Epithelial cell of esophagus (primary cell): ENCODE data around the gene CHMP6.

ENCODE experiments used
- DNase-seq: peaks from one replicate; pipeline ENCODE4 v3.0.0; 2010; ENCODE audit warnings: low read depth
- H3K4me3 ChIP-seq: 2 replicates; pipeline ENCODE4 v1.5.1; 2011; ENCODE audit warnings: mild to moderate bottlenecking, low read length, control low read depth
- TF ChIP-seq, protein P1 (sequence below): IDR thresholded peaks from 2 replicates; pipeline ENCODE4 v1.5.1; 2011; ENCODE audit warnings: low read depth, mild to moderate bottlenecking, low read length, control low read depth, inconsistent platforms; ENCODE audit not compliant: insufficient read depth; ENCODE audit errors: missing control alignments

CHMP6 gene

GRCh38 chr17:80951121-80952090, 40.2 kb upstream of the CHMP6 start:
- TF ChIP-seq, protein P1, sequence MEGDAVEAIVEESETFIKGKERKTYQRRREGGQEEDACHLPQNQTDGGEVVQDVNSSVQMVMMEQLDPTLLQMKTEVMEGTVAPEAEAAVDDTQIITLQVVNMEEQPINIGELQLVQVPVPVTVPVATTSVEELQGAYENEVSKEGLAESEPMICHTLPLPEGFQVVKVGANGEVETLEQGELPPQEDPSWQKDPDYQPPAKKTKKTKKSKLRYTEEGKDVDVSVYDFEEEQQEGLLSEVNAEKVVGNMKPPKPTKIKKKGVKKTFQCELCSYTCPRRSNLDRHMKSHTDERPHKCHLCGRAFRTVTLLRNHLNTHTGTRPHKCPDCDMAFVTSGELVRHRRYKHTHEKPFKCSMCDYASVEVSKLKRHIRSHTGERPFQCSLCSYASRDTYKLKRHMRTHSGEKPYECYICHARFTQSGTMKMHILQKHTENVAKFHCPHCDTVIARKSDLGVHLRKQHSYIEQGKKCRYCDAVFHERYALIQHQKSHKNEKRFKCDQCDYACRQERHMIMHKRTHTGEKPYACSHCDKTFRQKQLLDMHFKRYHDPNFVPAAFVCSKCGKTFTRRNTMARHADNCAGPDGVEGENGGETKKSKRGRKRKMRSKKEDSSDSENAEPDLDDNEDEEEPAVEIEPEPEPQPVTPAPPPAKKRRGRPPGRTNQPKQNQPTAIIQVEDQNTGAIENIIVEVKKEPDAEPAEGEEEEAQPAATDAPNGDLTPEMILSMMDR, result no peak

GRCh38 chr17:80952291-80952690, 39.4 kb upstream of the CHMP6 start:
- H3K4me3 ChIP-seq, result no peak overlapping the region
- no peak for DNase-seq
- TF ChIP-seq, protein P1, result no peak

More at GRCh38 chr17:80951121-80952090, 40.2 kb upstream of the CHMP6 start:
- DNase-seq, result no peak
- no peak overlapping the region for H3K4me3 ChIP-seq

DNA sequence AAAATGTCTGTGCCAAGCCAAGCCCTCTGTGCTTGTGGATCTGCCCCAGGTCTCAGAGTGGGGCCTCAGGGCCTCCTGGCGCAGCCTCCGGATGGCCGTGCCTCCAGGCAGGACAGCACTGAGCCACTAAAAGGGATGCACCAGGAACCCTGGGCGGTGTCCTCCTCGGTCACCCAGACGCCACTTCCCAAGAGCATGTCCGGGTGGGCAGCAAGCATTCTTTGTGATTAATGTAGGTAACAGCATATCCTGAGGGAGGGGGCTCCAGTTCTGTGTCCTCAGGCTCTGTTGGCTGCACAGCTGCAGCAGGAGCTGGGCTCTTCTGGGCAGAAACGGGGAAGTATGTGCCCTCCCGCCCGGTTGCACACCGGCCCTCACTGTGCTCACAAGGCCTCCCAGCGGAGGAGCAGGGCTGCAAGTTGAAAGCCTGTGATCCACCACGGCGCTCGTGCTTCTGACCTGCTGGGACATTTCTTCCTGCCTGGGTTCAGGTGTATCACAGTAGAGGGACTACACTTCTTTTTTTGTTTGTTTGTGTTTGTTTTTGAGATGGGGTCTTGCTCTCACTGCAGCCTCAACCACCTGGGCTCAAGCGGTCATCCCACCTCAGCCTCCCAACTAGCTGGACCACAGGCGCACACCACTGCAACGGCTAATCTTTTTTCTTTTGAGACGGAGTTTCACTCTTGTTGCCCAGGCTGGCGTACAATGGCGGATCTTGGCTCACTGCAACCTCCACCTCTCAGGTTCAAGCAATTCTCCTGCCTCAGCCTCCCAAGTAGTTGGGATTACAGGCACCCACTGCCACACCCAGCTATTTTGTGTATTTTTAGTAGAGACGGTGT, 37.9 kb upstream of the CHMP6 start:
- DNase-seq, result no peak
- no peak overlapping the region for H3K4me3 ChIP-seq
- TF ChIP-seq, protein P1, result no peak

DNA sequence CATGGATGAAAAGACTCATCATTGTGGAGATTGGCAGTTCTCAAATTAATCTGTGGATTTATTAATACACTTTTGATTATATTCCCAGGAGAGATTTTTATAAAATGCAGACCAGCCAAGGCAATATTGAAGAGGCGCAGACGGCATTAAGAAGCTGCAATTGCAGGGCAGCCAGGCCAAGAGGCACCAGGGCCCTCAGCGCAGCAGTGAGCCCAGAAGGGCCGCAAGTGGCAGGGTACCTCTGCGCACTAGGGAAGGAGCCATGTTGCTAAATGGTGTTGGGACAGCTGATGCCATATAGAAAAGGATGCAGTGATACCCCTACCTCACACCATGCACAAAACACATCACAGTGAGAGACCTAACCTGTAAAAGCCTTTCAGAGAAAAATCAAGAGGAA, 36.6 kb upstream of the CHMP6 start:
- no peak for DNase-seq
- H3K4me3 ChIP-seq, result no peak overlapping the region
- TF ChIP-seq, protein P1, result no peak

- TF ChIP-seq, protein P1, result no peak
- H3K4me3 ChIP-seq, result no peak overlapping the region
- DNase-seq, result no peak
Measured at GRCh38 chr17:80955671-80956280, 35.9 kb upstream of the CHMP6 start.

GRCh38 chr17:80956321-80957190, 35.1 kb upstream of the CHMP6 start:
- no peak for DNase-seq
- no peak overlapping the region for H3K4me3 ChIP-seq
- TF ChIP-seq, protein P1, result no peak
